SK-N-SH (cell line): ENCODE measurements around the gene SLC26A2. TPM values are rescaled to one million over a fixed set of nuclear protein-coding genes. Genes with fewer than 3 reads are reported as not detected.

Experiments used
- CTCF ChIA-PET: fragments of 300-600, 350-600 bp; formaldehyde crosslinking; extraction: SDS; loops from one replicate; lab custom pipeline; 2021; lab: Yijun Ruan, JAX
- POLR2A ChIA-PET: fragments of 350-600 bp; sonication (Branson Sonifier 250); formaldehyde crosslinking; extraction: SDS; loops from one replicate; lab custom pipeline; 2020; ENCODE audit warnings: antibody characterized with exemption, inconsistent platforms; lab: Yijun Ruan, JAX
- DNase-seq: peaks from one replicate; pipeline ENCODE4 v3.0.0; 2012
- H2AFZ ChIP-seq: fragments of 200-600 bp; sonication (generic); 2 replicates; pipeline ENCODE4 v1.8.1; 2016; ENCODE audit warnings: antibody characterized with exemption, mild to moderate bottlenecking, low read depth
- H3F3A ChIP-seq: fragments of 200-600 bp; sonication (generic); replicated peaks from 2 replicates; pipeline ENCODE3; 2016; ENCODE audit warnings: antibody characterized with exemption, mild to moderate bottlenecking; ENCODE audit not compliant: insufficient read depth
- H3K27ac ChIP-seq, 2 experiments: fragments of 200-500 bp in 1 of 2; fragments of 200-600 bp in 1 of 2; sonication (Bioruptor generic) in 1 of 2; sonication (generic), shearing (Covaris generic) in 1 of 2; 2 replicates each; pipeline versions ENCODE4 v1.5.1 to v1.6.1; 2014 to 2016; ENCODE audit warnings: low read depth in 2 of 2, inconsistent platforms in 1 of 2, low read length in 1 of 2, mild to moderate bottlenecking in 1 of 2, mixed read lengths in 1 of 2
- H3K27me3 ChIP-seq: fragments of 200-600 bp; sonication (generic), shearing (Covaris generic); 2 replicates; pipeline ENCODE4 v1.6.1; 2016; ENCODE audit warnings: mixed run types; ENCODE audit not compliant: insufficient read depth
- H3K36me3 ChIP-seq, 2 experiments: fragments of 200-500 bp in 1 of 2; fragments of 200-600 bp in 1 of 2; sonication (Bioruptor generic) in 1 of 2; sonication (generic) in 1 of 2; replicated peaks in 1 of 2; 2 replicates each; pipeline versions ENCODE3 to v1.5.1; 2014 to 2016; ENCODE audit warnings: low read length in 1 of 2, mild to moderate bottlenecking in 1 of 2; ENCODE audit not compliant: insufficient read depth in 2 of 2, control insufficient read depth in 1 of 2
- H3K4me1 ChIP-seq, 2 experiments: fragments of 200-500 bp in 1 of 2; fragments of 200-600 bp in 1 of 2; sonication (Bioruptor generic) in 1 of 2; sonication (generic), shearing (Covaris generic) in 1 of 2; 2 replicates each; pipeline versions ENCODE4 v1.5.1 to v1.6.1; 2014 to 2016; ENCODE audit warnings: low read depth in 1 of 2, low read length in 1 of 2, mixed run types in 1 of 2; ENCODE audit not compliant: insufficient read depth in 2 of 2, control insufficient read depth in 1 of 2
- H3K4me2 ChIP-seq: fragments of 200-600 bp; sonication (generic), shearing (Covaris generic); 2 replicates; pipeline ENCODE4 v1.6.1; 2017; ENCODE audit warnings: mixed run types
- H3K4me3 ChIP-seq, 2 experiments: fragments of 200-500 bp in 1 of 2; fragments of 200-600 bp in 1 of 2; sonication (Bioruptor generic) in 1 of 2; sonication (generic), shearing (Covaris generic) in 1 of 2; 2 replicates each; pipeline versions ENCODE4 v1.5.1 to v1.8.1; 2014 to 2016; ENCODE audit warnings: low read depth in 2 of 2, inconsistent platforms in 1 of 2, low read length in 1 of 2, mild to moderate bottlenecking in 1 of 2, mixed read lengths in 1 of 2, moderate library complexity in 1 of 2
- H3K79me2 ChIP-seq: fragments of 200-600 bp; sonication (generic); 2 replicates; pipeline ENCODE4 v1.8.1; 2017; ENCODE audit warnings: mild to moderate bottlenecking; ENCODE audit not compliant: insufficient read depth
- H3K9ac ChIP-seq: fragments of 200-600 bp; sonication (generic); 2 replicates; pipeline ENCODE4 v1.6.1; 2017; ENCODE audit warnings: mixed run types
- H3K9me2 ChIP-seq: fragments of 200-600 bp; sonication (generic); 2 replicates; pipeline ENCODE4 v1.6.1; 2017; ENCODE audit warnings: mixed run types
- H3K9me3 ChIP-seq: fragments of 200-600 bp; sonication (generic); 2 replicates; pipeline ENCODE4 v1.6.1; 2017; ENCODE audit warnings: mixed run types, mild to moderate bottlenecking, moderate library complexity
- H4K20me1 ChIP-seq: fragments of 200-600 bp; sonication (generic); 2 replicates; pipeline ENCODE4 v1.6.1; 2017; ENCODE audit warnings: mild to moderate bottlenecking, mixed run types; ENCODE audit not compliant: insufficient read depth
- CHD2 ChIP-seq: fragments of 150-350 bp; IDR thresholded peaks from 2 replicates; pipeline ENCODE4 v1.6.1; 2018; ENCODE audit warnings: low read length; ENCODE audit not compliant: partially characterized antibody
- ELF1 ChIP-seq: IDR thresholded peaks from 2 replicates; pipeline ENCODE4 v1.4.0; 2012
- EP300 ChIP-seq, 2 experiments: IDR thresholded peaks; 2 replicates each; pipeline versions ENCODE4 v1.4.0 to v1.6.1; 2012; ENCODE audit warnings: borderline replicate concordance in 1 of 2, low read depth in 1 of 2, low read length in 1 of 2
- FOSL2 ChIP-seq: IDR thresholded peaks from 2 replicates; pipeline ENCODE4 v1.4.0; 2012; ENCODE audit warnings: low read depth, mild to moderate bottlenecking, moderate library complexity, borderline replicate concordance
- FOXM1 ChIP-seq: IDR thresholded peaks from 2 replicates; pipeline ENCODE4 v1.4.0; 2012; ENCODE audit warnings: low read depth, mild to moderate bottlenecking
- GABPA ChIP-seq: IDR thresholded peaks from 2 replicates; pipeline ENCODE4 v1.4.0; 2012; ENCODE audit warnings: low read depth, mild to moderate bottlenecking
- GATA2 ChIP-seq: sonication (generic); formaldehyde crosslinking; IDR thresholded peaks from 2 replicates; pipeline ENCODE4 v1.5.0; 2020; ENCODE audit warnings: mild to moderate bottlenecking, missing genetic modification reagents
- NRF1 ChIP-seq: IDR thresholded peaks from 2 replicates; pipeline ENCODE4 v1.6.1; 2012; ENCODE audit warnings: low read depth, mild to moderate bottlenecking, low read length
- POLR2AphosphoS5 ChIP-seq: IDR thresholded peaks from 2 replicates; pipeline ENCODE4 v1.6.1; 2012; ENCODE audit warnings: low read depth, low read length
- RCOR1 ChIP-seq: fragments of 150-350 bp; IDR thresholded peaks from 2 replicates; pipeline ENCODE4 v1.6.1; 2017; ENCODE audit warnings: antibody characterized with exemption, low read length
- RXRA ChIP-seq: IDR thresholded peaks from 2 replicates; pipeline ENCODE4 v1.4.0; 2012; ENCODE audit warnings: low read depth, mild to moderate bottlenecking, borderline replicate concordance
- SMC3 ChIP-seq: IDR thresholded peaks from 2 replicates; pipeline ENCODE4 v1.6.1; 2012; ENCODE audit warnings: low read depth, low read length, improper control_type of control experiment
- TEAD4 ChIP-seq: IDR thresholded peaks from 2 replicates; pipeline ENCODE4 v1.4.0; 2012; ENCODE audit warnings: mild to moderate bottlenecking, borderline replicate concordance; ENCODE audit not compliant: insufficient read depth
- YY1 ChIP-seq: IDR thresholded peaks from 2 replicates; pipeline ENCODE4 v1.4.0; 2012; ENCODE audit warnings: low read depth, mild to moderate bottlenecking
- whole genome bisulfite sequencing: methylation state at CpG from one replicate; pipeline ENCODE4 v1.1.6; 2017; ENCODE audit warnings: low lambda C conversion rate; 5-methylcytosine and 5-hydroxymethylcytosine counted together
- polyA plus RNA-seq, 3 experiments: library from polyadenylated mRNA; depleted of rRNA; stranded (reverse); fragments of >200 nt; gene quantifications; 2 replicates each; pipeline ENCODE4 v1.2.3, GENCODE V29; 2012
- TF ChIP-seq, protein P1 (sequence below): IDR thresholded peaks from 2 replicates; pipeline ENCODE4 v1.6.1; 2012; ENCODE audit warnings: mild to moderate bottlenecking, low read depth, low read length, moderate library complexity
- TF ChIP-seq, protein P2 (sequence below): fragments of 150-350 bp; IDR thresholded peaks from 2 replicates; pipeline ENCODE4 v1.6.1; 2016; ENCODE audit warnings: mild to moderate bottlenecking, low read depth, low read length
- TF ChIP-seq, protein P3 (sequence below): fragments of 150-350 bp; IDR thresholded peaks from 2 replicates; pipeline ENCODE4 v1.6.1; 2017; ENCODE audit warnings: antibody characterized with exemption, low read length, low read depth, borderline replicate concordance
- TF ChIP-seq, protein P4 (sequence below): IDR thresholded peaks from 2 replicates; pipeline ENCODE4 v1.4.0; 2012; ENCODE audit warnings: low read depth, borderline replicate concordance

The SLC26A2 gene
- polyA plus RNA-seq, 1 of the 3 experiments (the other 2 are of a cell fraction) = 1.3 TPM

DNA sequence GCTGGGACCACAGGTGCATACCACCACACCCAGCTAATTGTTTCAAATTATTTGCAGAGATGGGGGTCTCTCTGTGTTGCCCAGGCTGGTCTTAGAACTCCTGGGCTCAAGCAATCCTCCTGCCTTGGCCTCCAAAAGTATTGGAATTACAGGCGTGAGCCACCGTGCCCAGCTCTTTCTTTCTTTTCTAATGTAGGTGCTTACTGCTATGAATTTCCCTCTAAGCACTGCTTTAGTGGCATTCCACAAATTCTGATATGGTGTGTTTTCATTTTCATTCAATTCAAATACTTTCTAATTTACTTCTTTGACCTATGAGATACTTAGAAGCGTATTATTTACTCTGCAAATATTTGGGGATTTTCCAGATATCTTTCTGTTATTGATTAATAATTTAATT lies 54.9 kb downstream of the SLC26A2 start:
- Histone ChIP-seq H3K9ac (no peak overlapping the region), H3K9me3 (peaks cover 13% of the 10 kb centered on the region; the same call in 1 of the 2 replicates), H3K9me2 (no peaks in the 10 kb centered on the region), H3K79me2 (peaks cover 59% of the 10 kb centered on the region), H3K4me2 (no peak overlapping the region), H3F3A (peaks cover 38% of the 10 kb centered on the region), H3K27ac (no peak overlapping the region), H3K4me1 (peaks cover 0 to 20% of the 10 kb centered on the region in 2 experiments; a peak in 2 of 4 replicates), H2AFZ (no peak overlapping the region), H3K4me3 (no peak overlapping the region), H3K36me3 (peaks cover 83 to 88% of the 10 kb centered on the region in 2 experiments), H3K27me3 (no peaks in the 10 kb centered on the region), H4K20me1 (0 out of 2 replicates have a peak, but pooled peaks cover 3% of the 10 kb centered on the region)
- no peak for TF ChIP-seq POLR2AphosphoS5
- TF ChIP-seq FOXM1 = no peak
- WGBS = 88% methylated on average over 3 of the region's 3 CpGs
- DNase-seq = no peak
- POLR2A ChIA-PET = no interaction called here
- CTCF ChIA-PET = interaction anchor here (0.7 to 1.4 kb wide), 2 partner anchors 10 to 154 kb away, joined by 3 read pairs; no protein-coding TSS in a partner anchor

DNA sequence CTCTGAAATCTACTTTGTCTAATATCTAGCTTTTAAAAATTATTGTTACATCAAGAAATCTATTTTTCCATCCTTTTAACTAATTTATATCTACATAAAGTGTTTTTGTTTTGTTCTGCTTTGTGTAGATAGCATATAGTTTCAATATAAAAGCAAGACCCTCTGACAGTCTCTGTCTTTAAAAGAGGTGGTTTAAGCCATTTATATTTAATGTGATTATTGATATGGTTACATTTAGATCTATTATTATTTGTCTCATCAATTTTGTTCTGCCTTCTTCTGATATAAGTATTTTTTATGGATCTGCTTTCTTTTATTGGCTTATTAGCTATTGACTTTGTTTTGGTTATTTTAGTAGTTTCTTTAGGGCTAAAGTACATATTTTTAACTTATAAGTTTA lies 56.0 kb downstream of the SLC26A2 start:
- ChIA-PET POLR2A (no interaction called here), CTCF (no interaction called here)
- Histone ChIP-seq H4K20me1 (0 out of 2 replicates have a peak, but pooled peaks cover 3% of the 10 kb centered on the region), H3K9ac (no peak overlapping the region), H3K36me3 (peaks cover 76 to 83% of the 10 kb centered on the region in 2 experiments), H2AFZ (no peak overlapping the region), H3K27ac (peak overlapping the region in 1 of 2 experiments; percentile 85; a peak in 2 of 4 replicates), H3K9me2 (no peaks in the 10 kb centered on the region), H3K4me1 (peaks cover 0 to 32% of the 10 kb centered on the region in 2 experiments; a peak in 2 of 4 replicates), H3K4me3 (no peak overlapping the region), H3K79me2 (peaks cover 49% of the 10 kb centered on the region), H3F3A (peaks cover 49% of the 10 kb centered on the region), H3K4me2 (no peak overlapping the region), H3K27me3 (no peaks in the 10 kb centered on the region), H3K9me3 (peaks cover 13% of the 10 kb centered on the region; the same call in 1 of the 2 replicates)
- no peak for TF ChIP-seq FOXM1
- no peak for TF ChIP-seq POLR2AphosphoS5
- TF ChIP-seq RCOR1 = no peak
- TF ChIP-seq ELF1 = no peak
- no peak for TF ChIP-seq FOSL2
- no peak for TF ChIP-seq NRF1
- no peak for TF ChIP-seq YY1
- no peak for TF ChIP-seq GABPA
- TF ChIP-seq, protein P1, sequence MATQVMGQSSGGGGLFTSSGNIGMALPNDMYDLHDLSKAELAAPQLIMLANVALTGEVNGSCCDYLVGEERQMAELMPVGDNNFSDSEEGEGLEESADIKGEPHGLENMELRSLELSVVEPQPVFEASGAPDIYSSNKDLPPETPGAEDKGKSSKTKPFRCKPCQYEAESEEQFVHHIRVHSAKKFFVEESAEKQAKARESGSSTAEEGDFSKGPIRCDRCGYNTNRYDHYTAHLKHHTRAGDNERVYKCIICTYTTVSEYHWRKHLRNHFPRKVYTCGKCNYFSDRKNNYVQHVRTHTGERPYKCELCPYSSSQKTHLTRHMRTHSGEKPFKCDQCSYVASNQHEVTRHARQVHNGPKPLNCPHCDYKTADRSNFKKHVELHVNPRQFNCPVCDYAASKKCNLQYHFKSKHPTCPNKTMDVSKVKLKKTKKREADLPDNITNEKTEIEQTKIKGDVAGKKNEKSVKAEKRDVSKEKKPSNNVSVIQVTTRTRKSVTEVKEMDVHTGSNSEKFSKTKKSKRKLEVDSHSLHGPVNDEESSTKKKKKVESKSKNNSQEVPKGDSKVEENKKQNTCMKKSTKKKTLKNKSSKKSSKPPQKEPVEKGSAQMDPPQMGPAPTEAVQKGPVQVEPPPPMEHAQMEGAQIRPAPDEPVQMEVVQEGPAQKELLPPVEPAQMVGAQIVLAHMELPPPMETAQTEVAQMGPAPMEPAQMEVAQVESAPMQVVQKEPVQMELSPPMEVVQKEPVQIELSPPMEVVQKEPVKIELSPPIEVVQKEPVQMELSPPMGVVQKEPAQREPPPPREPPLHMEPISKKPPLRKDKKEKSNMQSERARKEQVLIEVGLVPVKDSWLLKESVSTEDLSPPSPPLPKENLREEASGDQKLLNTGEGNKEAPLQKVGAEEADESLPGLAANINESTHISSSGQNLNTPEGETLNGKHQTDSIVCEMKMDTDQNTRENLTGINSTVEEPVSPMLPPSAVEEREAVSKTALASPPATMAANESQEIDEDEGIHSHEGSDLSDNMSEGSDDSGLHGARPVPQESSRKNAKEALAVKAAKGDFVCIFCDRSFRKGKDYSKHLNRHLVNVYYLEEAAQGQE = no peak
- no peak for TF ChIP-seq SMC3
- TF ChIP-seq RXRA = no peak
- TF ChIP-seq TEAD4 = no peak
- TF ChIP-seq EP300 (IDR thresholded peaks at IDR 0.05; ENCODE audit: borderline replicate concordance in 1 of 2, low read depth in 1 of 2, low read length in 1 of 2) = no peak
- TF ChIP-seq, protein P2, sequence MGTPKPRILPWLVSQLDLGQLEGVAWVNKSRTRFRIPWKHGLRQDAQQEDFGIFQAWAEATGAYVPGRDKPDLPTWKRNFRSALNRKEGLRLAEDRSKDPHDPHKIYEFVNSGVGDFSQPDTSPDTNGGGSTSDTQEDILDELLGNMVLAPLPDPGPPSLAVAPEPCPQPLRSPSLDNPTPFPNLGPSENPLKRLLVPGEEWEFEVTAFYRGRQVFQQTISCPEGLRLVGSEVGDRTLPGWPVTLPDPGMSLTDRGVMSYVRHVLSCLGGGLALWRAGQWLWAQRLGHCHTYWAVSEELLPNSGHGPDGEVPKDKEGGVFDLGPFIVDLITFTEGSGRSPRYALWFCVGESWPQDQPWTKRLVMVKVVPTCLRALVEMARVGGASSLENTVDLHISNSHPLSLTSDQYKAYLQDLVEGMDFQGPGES = no peak
- no peak for TF ChIP-seq CHD2
- TF ChIP-seq, protein P3, sequence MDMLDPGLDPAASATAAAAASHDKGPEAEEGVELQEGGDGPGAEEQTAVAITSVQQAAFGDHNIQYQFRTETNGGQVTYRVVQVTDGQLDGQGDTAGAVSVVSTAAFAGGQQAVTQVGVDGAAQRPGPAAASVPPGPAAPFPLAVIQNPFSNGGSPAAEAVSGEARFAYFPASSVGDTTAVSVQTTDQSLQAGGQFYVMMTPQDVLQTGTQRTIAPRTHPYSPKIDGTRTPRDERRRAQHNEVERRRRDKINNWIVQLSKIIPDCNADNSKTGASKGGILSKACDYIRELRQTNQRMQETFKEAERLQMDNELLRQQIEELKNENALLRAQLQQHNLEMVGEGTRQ = no peak
- TF ChIP-seq GATA2 (CRISPR knock-in tag) = no peak
- TF ChIP-seq, protein P4, sequence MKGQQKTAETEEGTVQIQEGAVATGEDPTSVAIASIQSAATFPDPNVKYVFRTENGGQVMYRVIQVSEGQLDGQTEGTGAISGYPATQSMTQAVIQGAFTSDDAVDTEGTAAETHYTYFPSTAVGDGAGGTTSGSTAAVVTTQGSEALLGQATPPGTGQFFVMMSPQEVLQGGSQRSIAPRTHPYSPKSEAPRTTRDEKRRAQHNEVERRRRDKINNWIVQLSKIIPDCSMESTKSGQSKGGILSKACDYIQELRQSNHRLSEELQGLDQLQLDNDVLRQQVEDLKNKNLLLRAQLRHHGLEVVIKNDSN = no peak
- DNase-seq = no peak
